GM12891 (cell line): ENCODE measurements around the gene UIMC1.

Experiments used
- PAX5 ChIP-seq: IDR thresholded peaks from 2 replicates; pipeline ENCODE4 v1.6.1; 2011; ENCODE audit warnings: low read length, moderate library complexity, mild to moderate bottlenecking; ENCODE audit not compliant: insufficient read depth, severe bottlenecking
- POLR2A ChIP-seq: IDR thresholded peaks from 2 replicates; pipeline ENCODE4 v1.6.1; 2011; ENCODE audit warnings: low read depth, low read length, control low read depth
- POLR2AphosphoS5 ChIP-seq: IDR thresholded peaks from 2 replicates; pipeline ENCODE4 v1.6.1; 2011; ENCODE audit warnings: low read depth, low read length, control low read depth
- POU2F2 ChIP-seq: IDR thresholded peaks from 2 replicates; pipeline ENCODE4 v1.6.1; 2011; ENCODE audit warnings: low read depth, mild to moderate bottlenecking, control low read depth, low read length, moderate library complexity
- SPI1 ChIP-seq: IDR thresholded peaks from 2 replicates; pipeline ENCODE4 v1.6.1; 2011; ENCODE audit warnings: low read depth, low read length, control low read depth
- TAF1 ChIP-seq: IDR thresholded peaks from 2 replicates; pipeline ENCODE4 v1.6.1; 2011; ENCODE audit warnings: low read depth, low read length, control low read depth

GRCh38 chr5:176875783-176876505 is 130.6 kb downstream of the UIMC1 start:
- no peak for TF ChIP-seq SPI1
- TF ChIP-seq POLR2A = no peak
- no peak for TF ChIP-seq POLR2AphosphoS5
- TF ChIP-seq TAF1 = no peak
- no peak for TF ChIP-seq PAX5
- TF ChIP-seq POU2F2 = no peak
